B cell (primary cell): ENCODE data around the gene PIK3AP1. TPM values are rescaled to one million over a fixed set of nuclear protein-coding genes. Genes with fewer than 3 reads are reported as not detected.

Source experiments
- ATAC-seq: fragments of 200-7000 bp; cut with Tn5 transposase; one replicate; pipeline ENCODE4 v1.10.0; 2021; ENCODE audit warnings: low read depth, mild to moderate bottlenecking, moderate number of reproducible peaks, moderate library complexity
- CTCF ChIA-PET: fragments of 350-600 bp; sonication (Branson Sonifier 250); formaldehyde crosslinking; loops from one replicate; lab custom pipeline; 2021; ENCODE audit warnings: antibody characterized with exemption, inconsistent platforms; lab: Charles Lee
- POLR2A ChIA-PET: fragments of 350-600 bp; sonication (Branson Sonifier 250); formaldehyde crosslinking; loops from one replicate; lab custom pipeline; 2021; ENCODE audit warnings: antibody characterized with exemption; lab: Charles Lee
- DNase-seq: peaks from one replicate; pipeline ENCODE4 v3.0.0; 2013
- H2AFZ ChIP-seq: 2 replicates; pipeline ENCODE4 v1.6.1; 2012; ENCODE audit warnings: mild to moderate bottlenecking, low read depth, low read length; ENCODE audit not compliant: insufficient read depth, poor library complexity, severe bottlenecking
- H3K27ac ChIP-seq, 2 donors: 1 replicate in 1 of 2; 2 replicates in 1 of 2; pipeline ENCODE4 v1.5.1; 2012 to 2013; ENCODE audit warnings: low read length in 2 of 2, mild to moderate bottlenecking in 2 of 2, moderate library complexity in 1 of 2
- H3K27me3 ChIP-seq, 4 experiments: fragments of 200-600 bp in 1 of 4; sonication (generic) in 1 of 4; replicated peaks in 1 of 4; 1 replicate in 2 of 4; 2 replicates in 2 of 4; pipeline versions ENCODE4 v1.6.1 to v1.7.0; 2013 to 2016; ENCODE audit warnings: low read length in 3 of 4, mild to moderate bottlenecking in 2 of 4, mixed read lengths in 1 of 4, moderate library complexity in 1 of 4; ENCODE audit not compliant: insufficient read depth in 4 of 4, control insufficient read depth in 3 of 4; ENCODE audit errors: control extremely low read depth in 1 of 4
- H3K36me3 ChIP-seq, 2 experiments: replicated peaks in 1 of 2; 1 replicate in 1 of 2; 2 replicates in 1 of 2; pipeline versions ENCODE4 v1.6.1 to v1.7.1; 2013; ENCODE audit warnings: low read length in 1 of 2; ENCODE audit not compliant: insufficient read depth in 2 of 2, control insufficient read depth in 1 of 2; ENCODE audit errors: control extremely low read depth in 1 of 2, extremely low read depth in 1 of 2
- H3K4me1 ChIP-seq, 2 donors: fragments of 200-600 bp in 1 of 2; sonication (generic) in 1 of 2; 1 replicate in 1 of 2; 2 replicates in 1 of 2; pipeline versions ENCODE4 v1.5.1 to v1.6.1; 2013 to 2017; ENCODE audit warnings: low read length in 2 of 2; ENCODE audit not compliant: control insufficient read depth in 2 of 2, insufficient read depth in 2 of 2
- H3K4me2 ChIP-seq: replicated peaks from 2 replicates; pipeline ENCODE3; 2012; ENCODE audit warnings: mild to moderate bottlenecking, low read depth, low read length; ENCODE audit not compliant: poor library complexity, severe bottlenecking
- H3K4me3 ChIP-seq, 5 experiments: fragments of 200-600 bp in 1 of 5; sonication (generic) in 1 of 5; 1 replicate in 3 of 5; 2 replicates in 2 of 5; pipeline versions ENCODE4 v1.5.1 to v1.7.0; 2011 to 2016; ENCODE audit warnings: low read length in 4 of 5, mild to moderate bottlenecking in 4 of 5, low read depth in 2 of 5, control low read depth in 1 of 5, moderate library complexity in 1 of 5; ENCODE audit not compliant: insufficient read depth in 1 of 5; ENCODE audit errors: control extremely low read depth in 1 of 5, extremely low read depth in 1 of 5
- H3K79me2 ChIP-seq: fragments of 200-600 bp; sonication (generic); one replicate; pipeline ENCODE4 v1.6.0; 2016; ENCODE audit warnings: low read length; ENCODE audit not compliant: control insufficient read depth, insufficient read depth
- H3K9ac ChIP-seq: fragments of 200-600 bp; sonication (generic); 2 replicates; pipeline ENCODE4 v1.6.1; 2017; ENCODE audit warnings: mild to moderate bottlenecking, low read length, moderate library complexity
- H3K9me3 ChIP-seq, 3 donors: one replicate each; pipeline versions ENCODE4 v1.6.1 to v1.7.1; 2013; ENCODE audit warnings: low read length in 2 of 3; ENCODE audit not compliant: control insufficient read depth in 2 of 3, insufficient read depth in 1 of 3; ENCODE audit errors: control extremely low read depth in 1 of 3
- H4K20me1 ChIP-seq: 2 replicates; pipeline ENCODE4 v1.6.0; 2012; ENCODE audit warnings: mild to moderate bottlenecking, low read length; ENCODE audit not compliant: insufficient read depth, control insufficient read depth, poor library complexity, severe bottlenecking
- H3K27ac Mint-ChIP-seq: one replicate; pipeline ENCODE4 v1.8.0; 2021; ENCODE audit warnings: mixed read lengths
- H3K27me3 Mint-ChIP-seq: one replicate; pipeline ENCODE4 v1.8.0; 2021; ENCODE audit warnings: mixed read lengths
- H3K4me1 Mint-ChIP-seq: one replicate; pipeline ENCODE4 v1.8.0; 2021; ENCODE audit warnings: mixed read lengths
- H3K4me3 Mint-ChIP-seq: one replicate; pipeline ENCODE4 v1.8.0; 2021; ENCODE audit warnings: mixed read lengths
- H3K9me3 Mint-ChIP-seq: one replicate; pipeline ENCODE4 v1.8.0; 2022; ENCODE audit warnings: mixed read lengths; ENCODE audit not compliant: insufficient read depth
- EZH2 ChIP-seq: IDR thresholded peaks from 2 replicates; pipeline ENCODE4 v1.6.1; 2012; ENCODE audit warnings: borderline replicate concordance, low read depth, mild to moderate bottlenecking, moderate library complexity, low read length; ENCODE audit not compliant: insufficient read depth, poor library complexity, severe bottlenecking
- WGBS: methylation state at CpG from one replicate; pipeline ENCODE4 v1.1.5; 2013; ENCODE audit warnings: missing lambda C conversion rate; ENCODE audit not compliant: insufficient coverage; 5-methylcytosine and 5-hydroxymethylcytosine counted together
- intact Hi-C: fragments of 100-400 bp; cut with micrococcal nuclease; formaldehyde crosslinking; loops from one replicate; pipeline ENCODE4 v1.10.0; 2022
- polyA plus RNA-seq: library from polyadenylated mRNA; depleted of rRNA; stranded (reverse); fragments of >200 nt; gene quantifications from 2 replicates; pipeline ENCODE4 v1.2.3, GENCODE V29; 2012
- total RNA-seq, 2 donors: library from RNA; stranded (reverse); fragments of 120-200 nt in 1 of 2; gene quantifications; 1 replicate in 1 of 2; 2 replicates in 1 of 2; pipeline versions ENCODE4 v1.2.3 to v1.2.4, GENCODE V29; 2013 to 2022
- TF ChIP-seq, protein P1 (sequence below): fragments of 200-600 bp; IDR thresholded peaks from one replicate; pipeline ENCODE4 v1.8.0; 2022; ENCODE audit warnings: antibody characterized with exemption, mild to moderate bottlenecking

Gene PIK3AP1
- total and polyA plus RNA-seq, 2 donors (not counting 1 experiment from before 2014, with no cell fraction given): 125 to 130 TPM

DNA sequence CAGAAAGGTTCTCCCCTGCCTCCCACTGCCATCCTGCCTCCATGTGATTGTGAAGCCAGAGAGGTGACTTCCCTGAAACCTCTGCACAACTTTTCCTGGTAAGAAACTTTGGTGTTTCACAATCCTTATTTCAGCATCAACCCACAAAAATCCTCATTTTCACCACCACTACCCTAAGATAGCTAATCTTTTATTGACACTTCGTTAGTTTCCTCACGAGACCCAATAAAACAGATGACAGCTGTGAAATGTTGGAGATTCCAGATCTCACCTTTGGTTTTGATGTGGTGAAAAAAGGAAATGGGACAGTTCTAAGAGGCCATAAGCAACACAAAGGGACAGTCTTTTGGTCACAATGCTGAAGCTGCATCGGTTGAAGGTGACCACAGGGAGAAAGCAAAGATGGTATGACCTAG is 73.6 kb downstream of the PIK3AP1 start:
- CTCF ChIA-PET: interaction anchor here (0.7 to 4.0 kb wide), 10 partner anchors 26 to 117 kb away, joined by 3 to 22 read pairs (median 6); partner anchors contain the start of gene PIK3AP1
- peaks cover 55 to 67% of the 10 kb centered on the region in 2 donors for H3K4me1 ChIP-seq
- H3K4me2 ChIP-seq: no peak overlapping the region
- H3K27me3 Mint-ChIP-seq: no peaks in the 10 kb centered on the region
- peak overlapping the region; percentile 96 for H3K27ac Mint-ChIP-seq
- peaks cover 74% of the 10 kb centered on the region for H3K79me2 ChIP-seq
- H3K4me3 Mint-ChIP-seq: peak overlapping the region; percentile 20
- no peak overlapping the region for H3K4me3 ChIP-seq
- TF ChIP-seq, protein P1, sequence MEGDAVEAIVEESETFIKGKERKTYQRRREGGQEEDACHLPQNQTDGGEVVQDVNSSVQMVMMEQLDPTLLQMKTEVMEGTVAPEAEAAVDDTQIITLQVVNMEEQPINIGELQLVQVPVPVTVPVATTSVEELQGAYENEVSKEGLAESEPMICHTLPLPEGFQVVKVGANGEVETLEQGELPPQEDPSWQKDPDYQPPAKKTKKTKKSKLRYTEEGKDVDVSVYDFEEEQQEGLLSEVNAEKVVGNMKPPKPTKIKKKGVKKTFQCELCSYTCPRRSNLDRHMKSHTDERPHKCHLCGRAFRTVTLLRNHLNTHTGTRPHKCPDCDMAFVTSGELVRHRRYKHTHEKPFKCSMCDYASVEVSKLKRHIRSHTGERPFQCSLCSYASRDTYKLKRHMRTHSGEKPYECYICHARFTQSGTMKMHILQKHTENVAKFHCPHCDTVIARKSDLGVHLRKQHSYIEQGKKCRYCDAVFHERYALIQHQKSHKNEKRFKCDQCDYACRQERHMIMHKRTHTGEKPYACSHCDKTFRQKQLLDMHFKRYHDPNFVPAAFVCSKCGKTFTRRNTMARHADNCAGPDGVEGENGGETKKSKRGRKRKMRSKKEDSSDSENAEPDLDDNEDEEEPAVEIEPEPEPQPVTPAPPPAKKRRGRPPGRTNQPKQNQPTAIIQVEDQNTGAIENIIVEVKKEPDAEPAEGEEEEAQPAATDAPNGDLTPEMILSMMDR: no peak
- no peak for TF ChIP-seq EZH2
- intact Hi-C loops: no loop called here
- H3K9ac ChIP-seq: no peak overlapping the region
- peaks cover 2 to 97% of the 10 kb centered on the region in 2 experiments for H3K36me3 ChIP-seq
- WGBS: 76% methylated on average over 2 of the region's 3 CpGs
- POLR2A ChIA-PET: interaction anchor here (0.6 to 1.2 kb wide), 2 partner anchors 31 to 45 kb away, joined by 3 to 4 read pairs; no protein-coding TSS in a partner anchor
- no peaks in the 10 kb centered on the region for H3K9me3 Mint-ChIP-seq
- no peaks in the 10 kb centered on the region for H3K27me3 ChIP-seq
- DNase-seq: no peak
- ATAC-seq: no peak
- H3K9me3 ChIP-seq: no peaks in the 10 kb centered on the region
- peaks cover 67% of the 10 kb centered on the region for H3K4me1 Mint-ChIP-seq
- H3K27ac ChIP-seq: peak overlapping the region; percentile 9 to 76
- no peak overlapping the region for H2AFZ ChIP-seq
- H4K20me1 ChIP-seq: peaks cover 31% of the 10 kb centered on the region

DNA sequence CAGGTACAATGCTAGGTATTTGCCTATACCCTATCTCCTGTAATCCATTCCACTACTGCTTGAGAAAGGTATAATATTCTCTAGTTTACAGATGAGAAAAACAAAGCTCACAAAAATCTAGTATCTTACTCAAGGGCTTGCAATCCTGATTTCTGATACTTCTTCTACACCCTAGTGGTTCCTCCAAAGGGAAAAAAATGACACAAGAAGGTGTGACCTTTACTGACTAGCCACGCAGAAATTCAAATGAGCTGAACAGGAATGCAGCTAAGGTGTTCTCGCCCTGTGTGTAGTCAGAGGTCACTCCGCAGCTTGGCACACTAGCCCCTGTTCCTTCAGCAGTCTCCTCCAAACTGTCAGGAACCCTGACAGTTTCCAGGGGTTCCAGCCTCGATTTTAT is 74.0 kb downstream of the PIK3AP1 start:
- intact Hi-C loops: no loop called here
- Histone ChIP-seq H3K27ac (peak overlapping the region; percentile 56 to 76), H3K79me2 (peaks cover 74% of the 10 kb centered on the region), H3K9me3 (no peaks in the 10 kb centered on the region), H3K36me3 (peaks cover 2 to 97% of the 10 kb centered on the region in 2 experiments), H3K4me2 (no peak overlapping the region), H3K4me3 (no peak overlapping the region), H3K9ac (no peak overlapping the region), H2AFZ (no peak overlapping the region), H3K27me3 (no peaks in the 10 kb centered on the region), H3K4me1 (peaks cover 51 to 67% of the 10 kb centered on the region in 2 donors), H4K20me1 (peaks cover 29% of the 10 kb centered on the region)
- CTCF ChIA-PET: interaction anchor here (0.6 to 4.0 kb wide), 14 partner anchors 11 to 550 kb away, joined by 3 to 22 read pairs (median 4); partner anchors contain the start of gene PIK3AP1
- Mint-ChIP-seq H3K27ac (peak overlapping the region; percentile 96), H3K4me1 (peaks cover 64% of the 10 kb centered on the region), H3K9me3 (no peaks in the 10 kb centered on the region), H3K27me3 (no peaks in the 10 kb centered on the region), H3K4me3 (peak overlapping the region; percentile 20)
- POLR2A ChIA-PET: interaction anchor here (1.2 kb wide), 1 partner anchor 45 kb away, joined by 4 read pairs; no protein-coding TSS in a partner anchor
- DNase-seq (no peak), ATAC-seq (no peak)
- no peak for TF ChIP-seq EZH2
- TF ChIP-seq, protein P1: no peak
- 88% methylated on average over 4 of the region's 4 CpGs for WGBS
